HK-2 (cell line): ENCODE results near the gene SSTR3.

ENCODE experiments used
- DNase-seq: peaks from one replicate; pipeline ENCODE4 v3.0.0-alpha.2; 2018; ENCODE audit not compliant: unreplicated experiment

The SSTR3 gene

DNA sequence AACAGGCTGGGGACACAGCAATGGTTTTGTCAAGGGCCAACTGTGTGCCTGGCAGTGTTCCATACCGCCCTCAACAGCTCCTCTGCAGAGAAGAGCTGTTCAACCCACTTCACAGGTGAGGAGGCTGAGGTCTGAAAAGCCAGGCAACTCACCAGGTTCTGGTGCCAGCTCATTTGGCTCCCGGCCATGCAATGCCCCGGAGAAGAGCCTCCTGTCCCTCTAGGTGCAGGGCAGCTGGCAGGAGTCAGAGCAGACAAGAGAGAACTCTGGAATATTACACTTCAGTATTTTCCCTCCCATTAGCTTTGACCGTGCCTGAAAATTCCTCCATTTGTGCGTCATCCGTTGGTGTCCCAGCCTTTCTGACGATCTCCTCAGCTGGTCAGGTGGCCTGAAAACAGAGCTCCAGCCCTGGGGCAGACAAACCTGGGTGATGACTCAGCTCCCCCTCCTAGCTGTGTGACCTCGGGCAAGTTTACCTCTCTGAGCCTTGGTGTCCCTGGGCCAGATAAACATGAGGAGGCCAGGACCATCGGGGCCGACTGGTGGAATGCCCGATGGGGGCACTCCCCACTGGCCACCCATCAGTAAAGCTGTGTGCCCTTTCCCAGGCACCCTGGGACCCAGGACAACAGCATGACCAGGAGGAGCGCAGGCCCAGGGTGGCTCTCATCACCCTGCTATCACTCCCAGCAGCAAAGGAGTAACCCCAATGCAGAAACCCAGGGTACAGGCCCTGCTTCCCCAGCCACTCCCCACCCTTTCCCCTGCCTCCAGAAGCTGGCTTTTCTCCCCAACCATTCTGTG lies 14.6 kb downstream of the SSTR3 start:
- peak; percentile 81 for DNase-seq

DNA sequence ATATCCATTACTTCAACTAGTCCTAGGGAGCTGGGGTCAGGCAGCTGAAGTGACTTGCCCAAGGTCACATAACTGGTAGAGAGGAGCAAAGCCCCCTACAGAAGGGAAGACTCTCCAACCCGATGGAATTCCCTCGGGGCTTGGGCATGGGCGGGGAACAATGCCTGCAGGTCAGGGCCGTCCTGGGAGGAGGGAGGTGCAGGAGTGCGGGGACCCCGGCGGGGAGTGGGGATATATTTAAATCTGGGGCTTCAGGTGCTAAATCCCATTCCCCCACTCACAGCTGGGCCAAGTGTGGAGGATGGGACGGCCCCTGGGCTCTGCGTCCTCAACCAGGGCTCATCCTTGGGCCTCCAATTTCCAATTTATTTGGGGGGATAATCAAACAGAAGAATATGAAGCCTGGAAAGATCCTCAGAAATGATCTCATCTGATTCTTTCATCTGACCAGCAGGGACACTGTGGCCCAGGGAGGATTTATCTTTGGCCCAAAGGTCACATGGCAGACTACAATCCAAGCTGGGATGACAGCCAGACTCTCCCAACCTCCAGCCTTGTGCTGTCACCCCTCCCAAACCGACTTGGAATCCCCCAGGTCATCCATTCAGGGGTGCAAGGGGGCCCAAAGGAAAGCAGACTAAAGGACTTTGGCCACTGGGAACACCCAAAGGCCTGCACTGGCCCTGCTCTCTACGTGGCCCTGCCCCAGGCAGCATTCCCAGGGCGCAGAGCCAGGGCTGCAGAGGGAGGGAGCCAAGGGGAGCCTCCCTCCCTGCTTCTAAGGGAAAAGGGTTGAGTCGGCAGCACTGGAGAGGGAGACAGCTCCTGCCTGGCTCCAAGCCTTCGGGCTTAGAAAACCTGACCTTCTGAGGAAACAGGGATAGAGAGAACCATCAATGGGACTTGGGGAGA lies 15.5 kb downstream of the SSTR3 start:
- DNase-seq = peak; percentile 53

GRCh38 chr22:37195921-37196320 lies 16.4 kb downstream of the SSTR3 start:
- DNase-seq = no peak

DNA sequence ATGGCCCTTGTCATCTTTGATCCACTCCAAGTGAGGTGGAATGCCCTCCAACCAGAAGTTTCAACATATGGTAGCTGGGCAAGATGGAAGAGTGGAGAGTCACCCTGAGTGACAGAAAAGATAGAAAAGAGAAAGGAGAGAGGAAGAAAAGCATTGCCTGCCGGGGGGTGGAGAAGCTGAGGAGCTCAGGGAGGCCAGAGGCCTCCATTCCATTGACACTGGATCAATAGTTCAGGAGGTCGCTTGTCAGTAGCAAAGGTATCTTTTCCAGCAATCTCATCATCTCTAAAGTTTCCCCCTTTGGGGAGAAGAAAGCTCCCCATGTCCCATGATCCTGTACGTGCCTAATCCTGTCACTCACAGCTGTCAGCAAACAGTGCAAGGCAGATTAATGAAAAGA lies 17.5 kb downstream of the SSTR3 start:
- DNase-seq = no peak

DNA sequence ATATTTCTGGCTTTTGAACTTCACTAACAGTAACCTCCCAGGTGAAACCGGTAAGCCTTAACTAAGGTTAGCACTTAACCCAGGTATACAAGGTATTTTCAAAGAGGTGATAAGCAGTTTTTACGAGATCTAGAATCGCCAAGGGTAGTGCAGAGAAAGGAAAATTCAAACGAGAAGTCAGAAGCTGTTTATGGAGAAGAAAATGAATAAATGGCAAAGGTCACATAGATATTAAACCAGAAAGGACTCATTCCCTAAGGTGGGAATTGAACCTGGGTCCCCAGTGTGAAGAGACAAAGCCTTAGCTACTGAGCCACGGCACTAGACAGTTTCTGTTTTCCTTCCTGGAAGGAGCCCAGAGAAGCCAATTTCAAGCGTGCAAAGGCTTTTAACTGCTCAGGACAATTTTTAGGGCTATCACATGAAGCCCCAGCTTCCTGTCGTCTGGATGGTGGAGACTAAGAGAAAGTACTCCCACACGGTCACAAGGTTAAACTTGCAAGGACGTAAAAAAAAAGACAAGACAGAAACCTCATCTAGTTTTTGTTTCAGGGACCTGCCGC lies 18.6 kb downstream of the SSTR3 start:
- no peak for DNase-seq

DNA sequence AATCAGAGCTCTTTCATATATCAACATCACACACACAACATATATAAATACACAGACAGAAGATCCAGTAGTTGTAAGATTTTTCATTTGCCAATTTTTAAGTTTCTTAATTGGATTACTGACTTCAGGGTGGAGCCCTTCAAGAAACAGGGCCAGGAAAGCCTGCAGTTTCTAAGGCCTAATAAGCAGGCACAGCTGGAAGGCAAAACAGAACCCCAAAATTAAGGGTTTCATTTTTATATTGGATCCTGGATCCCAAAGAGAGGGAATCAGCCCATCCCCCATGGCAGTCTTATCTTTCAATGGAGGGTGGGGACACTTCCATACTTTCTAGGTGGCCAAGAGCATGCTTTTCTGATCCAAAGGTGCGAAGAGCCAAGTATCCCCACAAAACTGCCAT lies 19.5 kb downstream of the SSTR3 start:
- no peak for DNase-seq

DNA sequence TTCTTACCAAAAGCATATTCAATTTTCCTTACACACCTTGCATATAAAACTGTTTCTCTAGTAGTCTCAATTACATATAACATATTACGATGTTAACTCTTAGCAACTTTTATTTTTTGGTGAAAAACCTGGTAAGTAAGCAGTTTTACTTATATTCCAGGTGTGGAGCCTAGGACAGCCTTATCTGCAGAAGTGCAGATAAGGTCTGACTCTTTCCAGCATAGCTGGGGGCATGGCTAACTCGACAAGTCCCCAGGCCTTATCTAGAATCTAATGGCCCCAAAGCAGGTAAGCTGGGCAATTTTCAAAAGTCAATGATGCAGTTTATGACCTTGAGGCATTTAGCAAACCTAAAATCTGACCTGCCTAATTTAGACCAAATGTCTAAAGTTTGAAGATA lies 20.1 kb downstream of the SSTR3 start:
- DNase-seq = no peak

GRCh38 chr22:37190262-37190780 lies 22.0 kb downstream of the SSTR3 start:
- no peak for DNase-seq

- DNase-seq = no peak
Measured at GRCh38 chr22:37188901-37189466, 23.3 kb downstream of the SSTR3 start.

GRCh38 chr22:37187891-37188761 lies 24.2 kb downstream of the SSTR3 start, which contains the start of gene C1QTNF6:
TSS of gene C1QTNF6 (minus strand) at chr22:37188247. CDS start at chr22:37188213, 34 bp downstream.
- DNase-seq = peak; percentile 72

DNA sequence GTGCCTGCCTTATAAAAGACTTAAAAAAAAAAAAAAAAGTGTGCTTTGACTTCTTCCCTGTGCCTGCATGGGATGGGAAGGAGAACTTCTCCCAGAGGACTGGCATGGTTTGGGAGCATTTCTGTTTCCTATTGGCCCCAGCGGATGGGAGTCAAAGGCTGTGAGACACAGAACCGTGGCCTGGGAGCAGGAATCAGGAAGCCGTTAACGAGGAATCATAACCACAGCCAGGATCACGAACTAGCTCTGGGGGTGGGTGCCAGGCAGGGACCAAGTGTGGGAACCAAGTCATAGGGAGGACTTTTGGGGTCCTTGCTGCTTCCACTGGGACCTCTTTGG lies 24.8 kb downstream of the SSTR3 start:
- DNase-seq = no peak

GRCh38 chr22:37186997-37187522 lies 25.2 kb downstream of the SSTR3 start:
- DNase-seq = peak; percentile 28

- peak; percentile 16 for DNase-seq
Measured at GRCh38 chr22:37186228-37186996, 25.9 kb downstream of the SSTR3 start.

GRCh38 chr22:37185646-37186227 lies 26.5 kb downstream of the SSTR3 start:
- DNase-seq = no peak

DNA sequence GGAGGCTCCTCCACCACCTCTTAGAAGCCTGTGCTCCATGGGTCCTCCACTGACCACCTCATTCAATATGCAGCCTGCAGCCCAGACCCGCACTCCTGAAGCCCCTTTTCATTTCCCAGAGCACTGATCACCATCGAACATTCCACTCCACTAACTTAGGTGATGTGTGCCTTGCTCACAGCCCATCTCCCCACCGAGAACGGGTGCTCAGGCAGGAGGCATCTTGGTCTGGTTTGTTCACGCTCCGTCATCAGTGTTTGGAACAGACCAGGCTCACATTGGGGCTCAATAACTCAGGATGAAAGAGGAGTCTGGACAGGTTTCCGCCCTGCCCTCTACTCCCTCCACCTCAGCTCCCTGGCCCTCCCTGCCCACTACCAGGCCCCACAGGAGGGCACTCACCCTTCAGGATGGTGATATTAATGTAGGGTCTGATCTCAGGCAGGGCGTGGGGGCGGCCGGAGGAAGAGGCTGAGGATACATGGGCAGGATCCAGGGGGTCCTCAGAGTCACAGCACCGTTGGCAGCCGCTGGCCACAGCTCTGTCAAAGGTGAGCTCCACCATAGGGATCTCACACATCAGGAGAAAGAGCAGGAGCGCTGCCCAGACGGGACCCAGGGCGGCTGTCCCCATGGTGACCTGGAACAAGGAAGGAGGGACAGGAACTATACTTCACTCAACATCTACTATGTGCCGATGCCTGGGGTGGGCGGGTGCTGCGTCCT lies 27.3 kb downstream of the SSTR3 start:
- no peak for DNase-seq

GRCh38 chr22:37184380-37184755 lies 27.9 kb downstream of the SSTR3 start:
- DNase-seq = no peak

GRCh38 chr22:37183432-37184379 lies 28.6 kb downstream of the SSTR3 start:
- DNase-seq = no peak

DNA sequence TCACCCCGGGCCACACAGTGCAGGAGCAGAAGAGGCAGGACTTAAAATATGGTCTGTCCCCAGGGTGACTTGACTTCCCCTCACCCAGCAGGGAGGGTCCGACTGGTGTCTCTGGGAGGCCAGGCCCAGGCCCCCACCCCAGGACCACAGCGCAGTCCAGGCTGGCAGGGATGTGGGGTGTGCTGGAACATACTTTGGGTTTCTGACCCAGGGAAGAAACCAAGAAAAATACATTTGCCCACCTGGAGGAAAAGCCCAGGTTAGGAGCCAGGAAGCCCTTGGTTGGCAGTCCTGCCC lies 29.4 kb downstream of the SSTR3 start:
- no peak for DNase-seq
